BLaER1 (cell line): ENCODE data around the gene CMIP.
"Not testable (repeated sequence)": the region's sequence is repeated elsewhere in the genome, so short reads cannot be mapped to it uniquely, and the experiment has no call there.

Source experiments
- H3K27ac ChIP-seq: shearing (Covaris generic); formaldehyde crosslinking; 2 replicates; pipeline ENCODE4 v1.8.1; 2022
- H3K27me3 ChIP-seq: shearing (Covaris generic); formaldehyde crosslinking; 2 replicates; pipeline ENCODE4 v1.8.1; 2022
- H3K36me3 ChIP-seq: shearing (Covaris generic); formaldehyde crosslinking; 2 replicates; pipeline ENCODE4 v1.8.1; 2022
- H3K4me1 ChIP-seq: shearing (Covaris generic); formaldehyde crosslinking; 2 replicates; pipeline ENCODE4 v1.8.1; 2022
- H3K4me2 ChIP-seq: shearing (Covaris generic); formaldehyde crosslinking; 2 replicates; pipeline ENCODE4 v1.8.1; 2022
- H3K4me3 ChIP-seq: shearing (Covaris generic); formaldehyde crosslinking; 2 replicates; pipeline ENCODE4 v1.8.1; 2022
- H3K9ac ChIP-seq: shearing (Covaris generic); formaldehyde crosslinking; 2 replicates; pipeline ENCODE4 v1.8.1; 2022
- H3K9me3 ChIP-seq: shearing (Covaris generic); formaldehyde crosslinking; 2 replicates; pipeline ENCODE4 v1.8.1; 2022
- H4K20me1 ChIP-seq: shearing (Covaris generic); formaldehyde crosslinking; 2 replicates; pipeline ENCODE4 v1.8.1; 2022
- Cebpa-rat ChIP-seq: shearing (Covaris generic); IDR thresholded peaks from 2 replicates; pipeline ENCODE4 v1.8.1; 2022

Gene CMIP

GRCh38 chr16:81575834-81576233 lies 131.2 kb downstream of the CMIP start:
- H3K27ac ChIP-seq, result no peak overlapping the region
- no peak overlapping the region for H3K4me2 ChIP-seq
- no peak overlapping the region for H3K4me3 ChIP-seq
- peaks cover 4% of the 10 kb centered on the region; the same call in 1 of the 2 replicates for H3K4me1 ChIP-seq
- H3K27me3 ChIP-seq, result no peaks in the 10 kb centered on the region
- peaks cover 91% of the 10 kb centered on the region for H4K20me1 ChIP-seq
- peaks cover 37% of the 10 kb centered on the region; the same call in 1 of the 2 replicates for H3K36me3 ChIP-seq
- no peak overlapping the region for H3K9ac ChIP-seq
- peaks cover 4% of the 10 kb centered on the region; the same call in 1 of the 2 replicates for H3K9me3 ChIP-seq
- TF ChIP-seq Cebpa-rat, result no peak

GRCh38 chr16:81576696-81577095 lies 132.1 kb downstream of the CMIP start:
- no peak overlapping the region for H3K4me2 ChIP-seq

GRCh38 chr16:81577272-81577671 lies 132.7 kb downstream of the CMIP start:
- peaks cover 40% of the 10 kb centered on the region; the same call in 1 of the 2 replicates for H3K36me3 ChIP-seq
- H3K4me1 ChIP-seq, H3K4me2 ChIP-seq, H3K27me3 ChIP-seq, H3K4me3 ChIP-seq, H3K9ac ChIP-seq, H3K27ac ChIP-seq, H3K9me3 ChIP-seq: not testable (repeated sequence)
- H4K20me1 ChIP-seq, result peaks cover 91% of the 10 kb centered on the region

More at GRCh38 chr16:81576696-81577095, 132.1 kb downstream of the CMIP start:
- TF ChIP-seq Cebpa-rat, result no peak
- Histone ChIP-seq H3K4me3 (no peak overlapping the region), H3K27me3 (no peaks in the 10 kb centered on the region), H3K9ac (no peak overlapping the region), H3K9me3 (peaks cover 4% of the 10 kb centered on the region; the same call in 1 of the 2 replicates), H3K4me1 (peaks cover 4% of the 10 kb centered on the region; the same call in 1 of the 2 replicates), H4K20me1 (peaks cover 91% of the 10 kb centered on the region), H3K36me3 (peaks cover 38% of the 10 kb centered on the region; the same call in 1 of the 2 replicates), H3K27ac (no peak overlapping the region)

- Histone ChIP-seq H3K27ac (no peak overlapping the region), H3K4me3 (no peak overlapping the region), H3K27me3 (no peaks in the 10 kb centered on the region), H3K4me1 (peaks cover 7% of the 10 kb centered on the region; the same call in 1 of the 2 replicates), H3K4me2 (no peak overlapping the region), H4K20me1 (peaks cover 91% of the 10 kb centered on the region), H3K9me3 (peaks cover 4% of the 10 kb centered on the region; the same call in 1 of the 2 replicates), H3K9ac (no peak overlapping the region), H3K36me3 (peaks cover 48% of the 10 kb centered on the region)
- TF ChIP-seq Cebpa-rat, result no peak
Measured at GRCh38 chr16:81578076-81578475, 133.5 kb downstream of the CMIP start.

- peaks cover 11% of the 10 kb centered on the region; the same call in 1 of the 2 replicates for H3K4me1 ChIP-seq
- peaks cover 91% of the 10 kb centered on the region for H4K20me1 ChIP-seq
- H3K36me3 ChIP-seq, result peaks cover 53% of the 10 kb centered on the region
- H3K27me3 ChIP-seq, result no peaks in the 10 kb centered on the region
- no peak for TF ChIP-seq Cebpa-rat
- no peak overlapping the region for H3K27ac ChIP-seq
- peaks cover 4% of the 10 kb centered on the region; the same call in 1 of the 2 replicates for H3K9me3 ChIP-seq
- H3K4me3 ChIP-seq, result no peak overlapping the region
- H3K4me2 ChIP-seq, result peak overlapping the region; percentile 8; the same call in 1 of the 2 replicates
- H3K9ac ChIP-seq, result no peak overlapping the region
Measured at GRCh38 chr16:81578636-81579413, 134.2 kb downstream of the CMIP start.

- Histone ChIP-seq H3K4me1 (peaks cover 11% of the 10 kb centered on the region; the same call in 1 of the 2 replicates), H3K4me2 (no peak overlapping the region), H3K4me3 (no peak overlapping the region), H3K27ac (no peak overlapping the region), H4K20me1 (peaks cover 91% of the 10 kb centered on the region), H3K9ac (no peak overlapping the region), H3K27me3 (no peaks in the 10 kb centered on the region), H3K36me3 (peaks cover 62% of the 10 kb centered on the region), H3K9me3 (peaks cover 4% of the 10 kb centered on the region; the same call in 1 of the 2 replicates)
- TF ChIP-seq Cebpa-rat, result no peak
Measured at GRCh38 chr16:81581107-81581506, 136.5 kb downstream of the CMIP start.

- H3K27ac ChIP-seq, result 0 out of 2 replicates have a peak overlapping the region, but pooled peaks have one; percentile 44
Measured at GRCh38 chr16:81582655-81583441, 138.2 kb downstream of the CMIP start.

GRCh38 chr16:81583893-81584631 lies 139.5 kb downstream of the CMIP start:
- Histone ChIP-seq H4K20me1 (peaks cover 100% of the 10 kb centered on the region), H3K4me2 (no peak overlapping the region)

More at GRCh38 chr16:81582655-81583441, 138.2 kb downstream of the CMIP start:
- Histone ChIP-seq H3K4me1 (peaks cover 11% of the 10 kb centered on the region; the same call in 1 of the 2 replicates), H3K9ac (no peak overlapping the region), H3K4me3 (no peak overlapping the region), H3K4me2 (no peak overlapping the region), H3K36me3 (peaks cover 64% of the 10 kb centered on the region), H3K9me3 (peaks cover 4% of the 10 kb centered on the region; the same call in 1 of the 2 replicates), H3K27me3 (no peaks in the 10 kb centered on the region), H4K20me1 (peaks cover 100% of the 10 kb centered on the region)
- TF ChIP-seq Cebpa-rat, result no peak

GRCh38 chr16:81585785-81586184 lies 141.2 kb downstream of the CMIP start:
- Histone ChIP-seq H3K4me1 (0 out of 2 replicates have a peak, but pooled peaks cover 7% of the 10 kb centered on the region), H3K27me3 (no peaks in the 10 kb centered on the region), H3K4me2 (no peak overlapping the region), H3K27ac (no peak overlapping the region), H3K4me3 (no peak overlapping the region), H3K36me3 (peaks cover 72% of the 10 kb centered on the region), H3K9ac (no peak overlapping the region), H4K20me1 (peaks cover 100% of the 10 kb centered on the region), H3K9me3 (no peaks in the 10 kb centered on the region)
- TF ChIP-seq Cebpa-rat, result no peak

More at GRCh38 chr16:81583893-81584631, 139.5 kb downstream of the CMIP start:
- Histone ChIP-seq H3K9ac (no peak overlapping the region), H3K36me3 (peaks cover 65% of the 10 kb centered on the region), H3K9me3 (no peaks in the 10 kb centered on the region), H3K27me3 (no peaks in the 10 kb centered on the region), H3K4me1 (peaks cover 11% of the 10 kb centered on the region; the same call in 1 of the 2 replicates), H3K27ac (no peak overlapping the region), H3K4me3 (no peak overlapping the region)
- TF ChIP-seq Cebpa-rat, result no peak
